SIG-M5 treated with dmso at 0.1 percent for 504 hours (cell line): ENCODE data around the gene GPR68.

Experiments
- DNase-seq: peaks from one replicate; lab custom pipeline; 2025; ENCODE audit not compliant: unreplicated experiment; lab: John Stamatoyannopoulos, UW

The GPR68 gene, protein sequence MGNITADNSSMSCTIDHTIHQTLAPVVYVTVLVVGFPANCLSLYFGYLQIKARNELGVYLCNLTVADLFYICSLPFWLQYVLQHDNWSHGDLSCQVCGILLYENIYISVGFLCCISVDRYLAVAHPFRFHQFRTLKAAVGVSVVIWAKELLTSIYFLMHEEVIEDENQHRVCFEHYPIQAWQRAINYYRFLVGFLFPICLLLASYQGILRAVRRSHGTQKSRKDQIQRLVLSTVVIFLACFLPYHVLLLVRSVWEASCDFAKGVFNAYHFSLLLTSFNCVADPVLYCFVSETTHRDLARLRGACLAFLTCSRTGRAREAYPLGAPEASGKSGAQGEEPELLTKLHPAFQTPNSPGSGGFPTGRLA

DNA sequence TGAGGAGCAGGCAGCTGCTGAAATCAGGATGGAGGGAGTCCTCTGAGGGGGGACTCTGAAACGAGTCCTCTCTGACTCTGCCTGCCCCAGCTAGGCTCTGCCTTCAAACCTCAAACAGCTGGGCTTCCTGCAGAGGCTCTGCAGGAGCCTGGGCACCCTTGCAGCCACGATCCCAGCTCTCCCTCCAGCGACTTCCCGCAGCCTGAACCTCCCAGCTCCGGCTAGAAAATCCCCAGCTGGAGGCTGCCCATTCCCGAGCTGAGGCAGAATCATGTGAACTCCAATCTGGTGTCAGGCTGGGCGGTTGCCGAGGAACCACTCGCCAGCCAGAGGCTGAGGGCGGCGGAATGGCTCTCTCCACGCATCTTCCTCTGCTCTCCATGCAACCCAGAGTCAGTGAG, at the start of gene GPR68:
Gene GPR68 (minus strand): TSS at position 204 of the 401 bp plus-strand sequence. CDS start 9,654 bp downstream, outside the sequence.
- no peak for DNase-seq

GRCh38 chr14:91294153-91294552, 49.6 kb upstream of the GPR68 start:
- no peak for DNase-seq

DNA sequence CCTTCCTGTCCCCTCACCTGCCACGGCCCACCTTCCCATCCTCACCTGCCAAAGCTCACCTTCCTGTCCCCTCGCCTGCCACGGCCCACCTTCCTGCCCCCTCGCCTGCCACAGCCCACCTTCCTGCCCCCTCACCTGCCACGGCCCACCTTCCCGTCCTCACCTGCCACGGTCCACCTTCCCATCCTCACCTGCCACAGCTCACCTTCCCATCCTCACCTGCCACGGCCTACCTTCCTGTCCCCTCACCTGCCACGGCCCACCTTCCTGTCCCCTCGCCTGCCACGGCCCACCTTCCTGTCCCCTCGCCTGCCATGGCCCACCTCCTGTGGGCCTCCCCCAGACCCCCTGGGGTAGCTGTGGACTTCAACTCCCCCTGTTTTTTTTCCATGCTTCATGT, 48.8 kb upstream of the GPR68 start:
- no peak for DNase-seq

- DNase-seq: no peak
These were observed 48.0 kb upstream of the GPR68 start for GRCh38 chr14:91292491-91292890.

DNA sequence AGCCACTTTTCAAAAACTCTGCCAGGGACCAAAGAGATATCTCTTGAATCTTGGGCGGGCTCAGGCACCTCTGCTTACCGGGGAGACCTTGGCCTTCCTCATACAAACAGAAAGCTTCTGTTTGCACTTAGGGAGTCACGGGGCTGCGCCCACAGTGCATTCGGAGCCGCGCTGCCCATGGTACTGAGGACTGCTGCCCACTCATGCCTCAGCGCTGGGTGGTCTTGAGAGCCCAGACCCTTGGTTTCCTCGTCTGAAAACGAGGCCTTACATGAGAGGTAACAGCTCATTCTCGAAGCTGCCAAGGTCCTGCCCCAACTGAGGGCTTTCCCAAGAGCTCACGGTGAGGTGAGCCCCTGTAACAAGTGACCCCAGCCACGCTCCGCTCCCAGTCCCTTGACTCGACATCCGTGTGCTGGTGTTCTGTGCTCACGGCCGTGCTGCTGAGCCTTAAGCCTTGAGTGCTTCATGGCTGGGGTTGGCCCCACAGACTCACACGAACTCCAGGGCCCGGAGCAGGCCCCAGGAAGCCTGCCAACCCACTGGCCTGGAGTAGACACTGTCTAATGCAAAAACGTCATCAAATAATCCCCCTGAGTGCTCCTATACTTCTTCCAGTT, 47.4 kb upstream of the GPR68 start:
- DNase-seq: no peak

DNA sequence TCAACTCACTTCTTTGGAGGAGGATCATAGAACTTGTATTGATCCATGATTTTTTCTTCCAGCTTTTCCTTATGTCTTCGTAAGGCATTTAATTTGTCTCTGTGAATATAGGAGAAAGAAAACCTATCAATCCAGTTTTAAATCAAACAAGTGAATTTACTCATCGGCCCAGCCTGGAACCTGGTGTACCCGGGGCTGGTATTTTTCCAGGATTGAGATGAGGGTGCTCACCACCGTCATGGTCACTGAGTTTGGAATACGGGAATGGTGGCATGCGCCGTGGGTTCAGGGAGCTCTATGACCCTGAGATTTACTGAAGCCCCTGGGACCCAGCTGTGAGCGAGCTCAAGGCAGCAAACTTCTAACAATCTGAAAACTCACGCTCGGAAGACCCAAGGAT, 46.5 kb upstream of the GPR68 start:
- peak; percentile 2 for DNase-seq

- no peak for DNase-seq
These were observed 45.0 kb upstream of the GPR68 start for GRCh38 chr14:91289464-91289863.

- DNase-seq: no peak
These were observed 44.4 kb upstream of the GPR68 start for GRCh38 chr14:91288876-91289275.

- DNase-seq: peak; percentile 70
These were observed 42.0 kb upstream of the GPR68 start for GRCh38 chr14:91286530-91286937.

- DNase-seq: no peak
These were observed 40.5 kb upstream of the GPR68 start for GRCh38 chr14:91284791-91285548.

DNA sequence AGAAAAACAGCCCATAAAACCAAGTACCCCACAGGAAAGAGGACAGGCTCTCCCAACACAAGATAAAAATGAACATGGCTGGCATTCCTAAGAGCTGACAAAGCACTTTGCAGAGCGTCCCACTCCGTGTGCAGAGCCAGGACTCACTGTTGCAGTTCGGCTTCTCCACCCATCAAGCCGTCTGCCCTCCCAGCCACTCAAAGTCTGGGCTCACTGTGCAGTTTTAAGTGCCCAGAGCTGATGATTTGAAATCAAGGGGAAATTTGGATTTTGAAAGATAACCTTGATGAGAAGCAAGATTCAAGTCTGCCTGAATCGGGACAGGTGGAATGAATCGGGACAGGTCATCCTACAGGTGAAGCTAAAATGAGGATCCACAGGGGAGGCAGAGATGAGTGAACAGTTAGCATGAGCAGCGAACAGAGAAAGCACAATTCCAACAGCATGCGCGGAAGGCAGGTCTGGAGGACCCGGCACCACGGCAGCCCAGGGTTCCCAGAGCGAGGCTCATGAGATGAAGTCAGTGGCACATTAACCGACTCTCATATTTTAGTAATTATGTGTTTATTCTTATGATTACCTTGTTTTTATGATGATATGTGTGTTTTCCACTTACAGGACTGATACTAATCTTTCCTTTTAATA, 39.8 kb upstream of the GPR68 start:
- DNase-seq: no peak

DNA sequence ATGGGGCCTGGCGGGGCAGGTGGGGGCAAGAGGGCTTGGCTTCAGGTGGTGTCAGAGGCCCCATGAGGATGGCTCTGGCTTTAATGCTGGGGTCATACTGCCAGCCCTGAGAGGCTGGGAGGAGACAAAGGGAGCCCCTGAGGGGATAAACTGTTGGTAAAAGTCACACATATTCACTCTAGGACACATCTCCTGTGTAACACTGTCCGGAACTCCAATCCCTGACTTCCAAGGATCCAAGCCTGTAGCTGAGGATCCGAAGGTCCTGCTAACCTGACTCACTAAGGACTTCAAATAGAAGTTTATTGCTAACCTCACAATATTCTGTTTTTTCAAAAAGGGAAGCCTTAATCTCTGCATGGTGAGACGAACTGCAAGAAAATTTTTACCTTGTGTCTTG, 39.2 kb upstream of the GPR68 start:
- no peak for DNase-seq

GRCh38 chr14:91282954-91283645, 38.6 kb upstream of the GPR68 start:
- DNase-seq: no peak

DNA sequence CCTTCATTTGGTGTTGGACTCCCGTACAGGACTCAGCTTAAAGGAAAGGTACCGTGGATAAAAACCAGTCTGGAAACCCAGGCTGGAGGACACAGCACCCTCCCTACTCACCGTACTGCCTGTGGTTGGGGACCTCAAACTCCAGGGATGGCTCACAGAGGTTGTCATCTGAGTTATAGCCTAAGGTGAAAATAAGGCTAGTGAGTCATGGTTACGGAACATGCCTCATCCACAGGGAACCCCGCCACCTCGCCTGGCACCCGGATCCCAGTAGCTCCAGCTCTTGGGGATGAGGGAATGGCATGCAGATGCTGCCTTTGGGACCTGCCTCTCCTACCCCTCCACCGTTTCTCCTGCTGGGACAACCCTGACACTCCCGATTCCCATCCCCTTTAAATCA, 36.8 kb upstream of the GPR68 start:
- no peak for DNase-seq

GRCh38 chr14:91280129-91280528, 35.6 kb upstream of the GPR68 start:
- no peak for DNase-seq

DNA sequence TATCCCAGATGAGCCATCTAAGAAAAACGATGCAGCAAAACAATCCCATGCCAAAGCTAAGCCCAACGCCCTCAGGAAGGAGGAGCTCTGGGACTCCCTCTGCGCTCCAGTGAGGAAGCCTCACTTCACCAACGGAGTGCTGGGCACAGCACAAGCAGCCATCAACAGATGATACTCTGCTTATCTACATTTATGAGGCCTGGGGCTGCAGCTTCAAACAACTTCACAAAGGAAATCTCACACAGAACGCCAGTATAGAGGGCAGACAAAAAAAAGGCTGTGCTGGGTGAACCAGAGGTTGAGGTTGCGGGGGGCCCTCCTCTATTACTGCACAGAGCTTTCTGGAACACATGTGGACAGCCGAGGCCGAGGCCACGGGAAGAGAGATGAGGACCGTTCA, 34.9 kb upstream of the GPR68 start:
- no peak for DNase-seq

GRCh38 chr14:91278383-91278715, 33.8 kb upstream of the GPR68 start:
- no peak for DNase-seq

DNA sequence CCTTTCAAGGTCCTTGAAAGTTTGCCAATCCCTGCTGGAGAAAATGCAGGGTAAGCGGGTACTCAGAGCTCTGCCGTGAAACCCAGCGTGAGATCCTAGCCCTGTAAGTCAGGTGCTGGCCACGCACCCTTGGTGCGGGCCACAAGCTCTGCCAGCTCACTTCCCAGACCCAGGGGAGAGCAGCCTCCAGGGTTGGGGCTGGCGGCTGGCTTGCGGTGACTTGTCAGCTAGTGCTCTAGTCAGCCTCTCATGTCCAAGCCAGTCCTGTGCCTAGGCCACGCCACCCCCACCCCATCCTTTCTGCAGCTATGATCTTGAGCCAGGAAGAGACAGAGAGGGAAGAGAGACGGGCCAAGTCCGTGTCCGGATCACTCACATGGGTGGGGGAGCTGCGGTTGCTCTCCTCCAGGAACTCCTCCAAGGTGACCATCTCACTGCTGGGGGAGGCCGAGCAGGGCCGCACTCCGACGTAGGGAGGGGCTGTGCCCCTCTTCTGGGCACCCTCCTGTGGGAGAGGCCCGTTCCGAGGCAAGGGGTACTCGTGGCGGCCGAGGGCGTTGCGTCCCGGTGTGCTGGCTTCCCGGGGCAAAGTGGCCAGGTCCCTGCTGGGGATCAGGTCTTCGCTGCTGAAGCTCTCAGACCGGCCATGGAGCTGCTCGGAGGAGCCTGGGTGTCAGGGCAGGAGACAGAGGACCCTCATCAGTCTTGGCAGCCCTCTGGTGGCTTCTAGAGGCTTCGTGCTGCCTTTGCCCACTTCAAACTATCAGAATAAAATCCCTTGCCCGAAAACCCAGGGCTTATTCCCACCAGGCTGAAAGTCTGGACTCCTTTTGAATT, 33.3 kb upstream of the GPR68 start:
- no peak for DNase-seq

DNA sequence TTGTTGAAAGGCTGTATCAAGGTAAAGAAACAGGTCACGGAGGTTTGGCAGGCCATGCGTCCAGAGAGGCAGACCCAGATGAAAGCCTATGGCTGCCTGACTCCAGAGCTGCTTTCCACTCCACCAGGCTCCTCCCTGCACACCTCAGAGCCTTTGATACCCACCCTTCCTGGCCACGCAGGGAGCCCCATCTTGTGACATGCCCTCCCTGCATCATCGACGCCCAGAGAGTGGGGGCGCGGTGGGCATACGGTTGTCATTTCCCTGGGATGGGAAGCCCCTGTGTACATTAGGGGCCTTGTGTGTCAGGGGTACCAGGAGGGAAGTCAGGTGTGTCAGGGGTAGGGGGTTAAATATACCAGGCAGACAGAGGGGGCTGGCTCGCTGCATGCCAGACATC, 30.3 kb upstream of the GPR68 start:
- DNase-seq: no peak

DNA sequence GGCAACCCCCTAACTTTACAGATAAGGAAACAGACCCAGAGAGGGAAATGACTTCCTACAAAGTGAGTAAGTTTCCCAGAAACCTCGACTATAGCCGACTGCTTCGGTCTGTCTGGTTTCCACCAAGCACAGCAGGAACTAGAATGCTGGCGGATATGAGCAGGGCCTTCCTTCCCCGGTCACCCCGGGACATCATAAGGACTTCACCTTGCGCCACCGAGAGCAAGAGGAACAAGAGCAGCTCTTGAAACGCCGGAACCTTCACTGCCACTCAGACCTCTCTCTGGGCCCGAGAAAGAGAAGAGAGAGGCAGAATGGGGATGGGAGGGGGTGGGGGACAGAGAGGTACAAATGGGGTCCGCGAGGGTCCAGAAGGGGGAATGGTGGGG, 29.4 kb upstream of the GPR68 start:
- DNase-seq: no peak
